Fibroblast of skin of scalp (primary cell): ENCODE results near the gene CCK. TPM values are rescaled to one million over a fixed set of nuclear protein-coding genes. Genes with fewer than 3 reads are reported as not detected.
"Not testable (repeated sequence)": the region's sequence is repeated elsewhere in the genome, so short reads cannot be mapped to it uniquely, and the experiment has no call there.

ENCODE experiments used
- DNase-seq: peaks from one replicate; pipeline ENCODE4 v3.0.0-alpha.2; 2013
- polyA plus RNA-seq, 2 experiments: library from polyadenylated mRNA; unstranded; fragments of 120-200 nt; gene quantifications; one replicate each; pipeline ENCODE4 v1.2.1, GENCODE V29; 2013; ENCODE audit not compliant: insufficient read length in 2 of 2

The CCK gene, protein sequence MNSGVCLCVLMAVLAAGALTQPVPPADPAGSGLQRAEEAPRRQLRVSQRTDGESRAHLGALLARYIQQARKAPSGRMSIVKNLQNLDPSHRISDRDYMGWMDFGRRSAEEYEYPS
- not detected for polyA plus RNA-seq (2013, experiment 1 of 2; ENCODE audit: insufficient read length)
- 0.57 TPM for polyA plus RNA-seq (2013, experiment 2 of 2; ENCODE audit: insufficient read length)

DNA sequence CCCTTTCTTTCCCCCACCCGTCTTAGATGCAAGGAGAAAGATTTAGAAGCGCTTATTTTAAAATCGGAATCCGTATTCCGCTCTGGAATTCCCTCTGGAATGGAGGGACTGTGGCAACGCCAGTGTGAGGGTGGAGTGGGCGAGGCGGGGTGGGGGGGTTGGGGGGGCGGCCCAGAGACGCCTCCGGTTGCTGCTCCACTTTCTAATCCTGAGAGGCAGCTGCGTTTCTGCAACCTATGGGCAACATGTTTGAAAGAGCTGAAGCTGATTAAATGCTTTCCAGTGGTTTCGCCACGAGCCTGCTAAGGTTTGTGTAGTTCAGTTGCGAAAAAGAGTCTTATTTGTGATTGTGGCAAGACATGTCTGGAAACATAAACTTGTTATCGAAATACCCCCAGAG, at the start of gene CCK:
Gene CCK, minus strand, starts transcription at position 101 of the 400 bp plus-strand sequence. CDS start 2,555 bp downstream, outside the sequence.
- no peak for DNase-seq

DNA sequence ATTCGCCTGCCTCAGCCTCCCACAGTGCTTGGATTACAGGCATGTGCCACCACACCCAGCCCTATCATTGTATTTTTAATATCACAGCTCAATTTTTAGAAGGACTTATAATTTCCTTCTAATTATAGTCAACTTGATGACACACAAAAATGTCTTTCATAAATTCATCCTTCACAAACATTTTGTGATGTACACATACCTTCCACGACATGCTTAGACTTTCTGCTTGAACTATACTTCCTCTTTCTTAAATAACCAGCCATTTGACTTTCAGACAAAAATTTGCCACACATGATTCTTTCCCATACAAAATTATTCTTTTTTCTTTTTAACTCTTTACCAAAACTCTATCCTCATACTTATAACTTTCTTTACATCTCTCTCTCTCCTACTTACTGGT, 48.4 kb upstream of the CCK start:
- no peak for DNase-seq

DNA sequence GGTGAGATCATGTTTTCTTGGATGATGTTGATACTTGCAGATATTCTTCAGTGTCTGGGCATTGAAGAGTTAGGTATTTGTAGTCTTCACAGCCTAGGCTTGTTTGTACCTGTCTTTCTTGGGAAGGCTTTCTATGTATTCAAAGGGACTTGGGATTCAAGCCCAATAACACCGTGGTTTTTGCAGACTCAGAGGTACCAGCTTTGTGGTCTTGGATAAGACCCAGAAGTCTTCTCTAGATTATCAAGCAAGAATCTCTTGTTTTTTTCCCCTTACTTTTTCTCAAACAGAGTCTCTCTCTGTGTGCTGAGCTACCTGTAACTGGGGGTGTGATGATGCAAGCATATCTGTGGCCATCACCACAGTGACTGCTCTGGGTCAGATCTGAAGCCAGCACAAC, 42.7 kb upstream of the CCK start:
- DNase-seq = no peak

DNA sequence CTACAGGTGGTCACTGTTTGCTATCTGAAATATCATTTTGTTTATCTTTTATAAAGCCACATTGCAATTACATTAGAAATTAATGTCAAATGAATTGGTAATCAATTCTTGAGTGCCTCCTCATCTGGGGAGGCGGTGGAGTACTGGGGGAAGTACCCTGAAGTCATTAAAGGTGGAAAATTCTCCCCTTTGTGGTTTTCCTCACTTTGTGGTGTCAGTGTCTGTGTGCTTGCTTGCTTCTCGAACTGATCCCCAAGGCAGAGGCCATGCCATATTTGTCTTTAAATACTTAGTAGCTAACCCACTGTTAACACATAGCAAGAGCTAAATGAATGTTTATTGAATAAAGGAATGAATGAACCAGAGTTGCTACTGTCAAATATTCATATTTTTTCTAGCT, 40.5 kb upstream of the CCK start:
- DNase-seq = no peak

DNA sequence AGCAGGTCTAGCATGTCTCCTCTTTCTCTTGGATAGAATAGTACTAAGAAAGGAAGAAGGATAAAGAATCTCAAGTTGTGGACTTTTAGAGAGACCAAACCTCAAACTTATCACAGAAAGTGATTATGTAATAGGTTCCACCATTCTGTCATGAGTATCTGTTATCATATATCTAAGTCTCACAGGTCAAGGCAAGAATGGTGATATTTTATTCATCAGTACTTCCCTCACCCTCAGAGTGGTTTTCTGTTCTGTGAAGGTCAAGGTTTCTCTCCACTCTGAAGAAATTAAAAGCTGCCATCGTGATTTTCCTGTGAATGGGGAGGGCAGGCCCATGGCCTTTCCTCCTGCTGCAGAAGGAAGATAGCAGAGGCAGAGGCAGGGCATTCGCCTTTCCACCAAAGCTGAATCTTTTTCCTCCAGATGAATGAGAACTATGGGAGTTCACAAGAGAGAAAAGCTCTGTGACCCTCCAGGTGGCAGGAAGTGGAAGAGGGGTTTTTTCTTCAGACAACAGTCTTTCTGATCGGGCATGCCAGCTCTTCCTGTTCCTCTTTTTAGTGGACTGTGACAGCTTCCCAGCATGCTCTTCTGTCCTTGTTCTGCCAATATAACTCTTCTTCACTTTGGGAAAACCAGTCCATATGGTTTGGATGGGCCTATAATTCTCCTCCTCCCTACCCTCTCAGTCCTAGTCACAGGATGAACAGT, 37.1 kb upstream of the CCK start:
- no peak for DNase-seq

DNA sequence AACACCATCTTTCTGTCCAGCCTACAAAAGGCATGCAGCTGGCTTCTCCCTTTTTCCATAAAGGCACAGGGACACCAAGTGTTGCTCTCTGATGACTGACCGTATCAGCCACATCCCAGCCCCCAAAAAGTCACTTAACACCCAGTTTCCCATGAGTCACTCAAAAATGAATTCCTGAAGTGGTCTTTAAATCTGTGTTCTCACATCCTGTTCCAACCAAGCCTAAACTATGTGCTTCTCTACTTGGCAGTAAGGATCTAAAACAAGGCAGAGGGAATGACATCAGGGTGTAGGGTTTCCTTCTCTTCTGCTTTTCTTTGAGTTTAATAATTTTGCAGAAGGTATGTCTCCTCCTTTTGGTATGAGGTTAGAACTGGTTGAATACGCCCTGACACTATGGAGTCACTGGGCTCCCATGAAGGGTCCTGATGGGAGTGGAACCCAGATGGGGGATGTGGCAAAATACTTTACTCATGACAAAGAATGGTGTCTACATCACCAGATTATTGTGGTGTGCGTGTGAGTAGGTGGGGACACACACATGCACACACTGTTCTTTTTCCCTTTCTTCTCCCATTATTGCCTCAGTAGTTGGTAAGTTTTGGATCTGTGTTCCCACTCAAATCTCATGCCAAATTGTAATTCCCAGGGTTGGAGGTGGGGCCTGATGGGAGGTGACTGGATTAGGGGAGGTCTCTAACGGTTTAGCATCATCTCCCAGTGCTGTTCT, 35.6 kb upstream of the CCK start:
- peak; percentile 20 for DNase-seq

DNA sequence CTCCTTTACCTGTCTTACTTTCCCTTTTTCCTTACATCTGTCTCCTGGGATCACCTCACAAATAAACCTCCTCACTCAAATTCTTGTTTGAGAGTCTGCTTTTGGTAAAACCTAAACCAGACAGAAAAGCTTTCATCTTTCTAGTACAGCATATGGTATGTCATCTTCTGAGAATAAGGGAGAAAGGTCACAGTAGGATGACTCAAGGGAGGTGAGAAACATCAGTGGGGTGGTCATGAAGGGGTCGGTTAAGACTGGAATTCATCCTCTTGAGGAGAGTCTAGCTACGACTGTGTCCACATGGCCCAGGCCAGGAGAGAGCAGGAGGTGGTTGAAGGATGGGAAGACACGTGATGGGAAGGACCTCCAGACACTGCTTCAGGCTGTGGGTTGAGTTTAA, 34.8 kb upstream of the CCK start:
- DNase-seq = no peak

DNA sequence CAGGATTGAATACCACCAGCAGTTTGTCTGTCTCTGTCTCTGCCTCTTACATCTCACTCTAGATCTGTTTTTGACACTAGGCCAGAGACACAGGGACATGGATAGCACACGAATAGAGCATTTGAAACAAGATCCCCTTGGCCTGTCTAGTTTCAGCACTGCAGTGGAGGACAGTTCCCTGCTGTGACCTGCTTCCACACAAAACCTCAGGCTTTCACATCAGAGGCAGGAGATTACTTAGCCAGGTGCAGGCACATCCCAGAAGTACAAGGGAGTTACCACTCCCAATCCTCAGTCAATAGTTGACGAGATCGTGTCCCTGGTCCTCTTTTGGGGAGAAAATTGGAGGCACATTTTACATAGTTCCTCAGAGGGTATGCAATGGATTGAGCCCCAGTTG, 34.0 kb upstream of the CCK start:
- peak; percentile 37 for DNase-seq

DNA sequence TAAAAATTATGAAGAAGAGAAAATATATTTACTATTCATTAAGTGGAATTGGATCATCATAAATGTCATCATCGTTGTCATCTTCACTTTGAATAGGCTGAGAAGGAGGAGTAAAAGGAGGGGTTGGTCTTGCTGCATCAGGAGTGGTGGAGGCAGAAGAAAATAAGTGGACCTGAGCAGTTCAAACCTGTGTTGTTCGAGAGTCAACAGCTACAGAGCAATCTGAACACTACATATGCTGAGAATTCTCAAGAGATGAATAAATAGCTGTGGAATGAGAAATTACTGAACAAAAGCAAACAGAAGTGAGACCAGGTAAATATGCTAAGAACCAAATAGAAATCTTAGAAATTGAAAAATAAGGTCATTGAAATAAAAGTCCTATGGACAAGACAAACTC, 32.3 kb upstream of the CCK start:
- no peak for DNase-seq

DNA sequence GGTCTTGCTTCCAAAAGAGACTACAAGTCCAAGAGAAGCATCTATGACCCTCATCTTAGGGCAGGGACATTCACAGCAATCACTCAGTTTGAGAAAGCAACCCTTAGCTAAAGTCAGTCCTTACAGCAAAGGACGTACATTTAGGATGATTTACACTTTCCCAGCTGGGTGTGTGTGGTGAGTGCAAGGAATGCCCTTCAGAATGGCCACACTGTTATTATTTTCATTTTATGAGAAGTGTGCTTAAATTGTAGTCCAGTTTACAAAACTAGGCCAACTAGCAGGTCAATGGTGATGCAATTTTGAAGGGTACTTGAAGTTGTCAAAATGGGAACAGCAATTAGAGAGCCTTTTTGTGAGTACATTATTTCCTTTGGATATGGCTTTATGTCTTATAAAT, 26.0 kb upstream of the CCK start:
- no peak for DNase-seq

DNA sequence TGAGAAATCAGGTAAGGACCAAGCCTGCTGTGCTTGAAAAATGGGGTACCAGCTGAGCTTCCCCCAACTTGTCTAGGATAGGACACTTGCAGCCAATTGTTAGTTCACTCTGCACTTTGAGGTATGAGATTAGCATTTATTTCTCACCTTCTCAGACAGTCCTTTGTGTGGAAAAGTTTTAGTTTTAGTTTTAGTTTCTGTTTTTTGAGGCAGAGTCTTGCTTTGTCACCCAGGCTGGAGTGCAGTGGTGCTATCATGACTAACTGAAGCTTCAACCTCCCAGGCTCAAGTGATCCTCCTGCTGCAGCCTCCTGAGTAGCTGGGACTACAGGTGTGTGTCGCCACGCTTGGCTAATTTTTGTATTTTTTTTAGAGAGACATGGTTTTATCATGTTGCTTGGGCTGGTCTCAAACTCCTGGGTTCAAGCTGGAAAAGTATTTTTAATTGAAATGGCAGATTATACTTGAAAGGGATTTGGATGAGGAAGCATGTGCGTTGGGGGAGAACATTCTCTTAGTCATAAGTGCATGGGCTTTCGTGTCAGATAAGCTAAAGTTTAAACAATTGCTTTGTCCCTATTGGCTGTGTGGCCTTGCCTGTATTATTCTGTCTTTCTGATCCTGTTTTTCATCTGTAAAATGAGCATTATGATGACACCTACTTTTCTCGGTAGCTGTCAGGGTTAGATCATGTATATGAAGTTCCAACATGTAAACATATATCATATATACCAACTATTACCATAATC, 25.2 kb upstream of the CCK start:
- no peak for DNase-seq

DNA sequence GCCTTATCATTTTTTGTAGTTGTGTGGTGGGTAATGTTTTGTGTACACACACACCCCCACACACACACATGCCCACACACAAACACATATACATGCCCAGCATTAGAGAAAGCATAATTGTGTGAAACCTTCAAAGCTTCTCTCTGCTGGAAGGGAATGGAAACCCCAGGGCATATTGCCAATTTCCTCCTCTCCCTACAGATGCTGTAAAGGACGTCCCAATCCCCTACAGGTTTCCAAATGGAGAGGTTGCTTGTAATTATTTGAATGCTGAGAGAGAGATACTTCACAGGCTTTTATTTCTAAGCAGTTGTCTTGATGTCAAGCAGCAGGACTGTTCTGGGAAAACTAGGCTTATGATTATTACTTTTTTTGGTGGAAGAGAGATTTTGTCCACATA, 23.0 kb upstream of the CCK start:
- no peak for DNase-seq

DNA sequence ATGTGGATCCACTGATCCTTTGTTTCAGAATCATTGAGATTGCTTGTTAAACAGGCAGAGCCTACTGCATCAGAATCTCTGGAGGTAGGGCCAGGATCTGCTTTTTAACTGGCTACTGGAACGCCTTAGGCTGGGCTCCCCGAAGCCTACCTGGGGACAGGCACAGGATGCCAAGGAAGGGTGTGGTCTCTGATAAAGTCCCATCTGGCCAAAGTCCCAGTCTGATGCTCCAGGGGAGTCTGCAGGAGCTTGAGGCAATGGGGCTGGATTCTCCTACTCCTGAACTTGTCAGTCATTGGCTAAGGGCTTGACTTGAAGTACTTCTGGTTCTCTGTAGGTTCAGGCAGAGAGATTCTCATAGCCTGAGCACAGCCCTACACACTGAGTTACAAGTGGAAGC, 22.4 kb upstream of the CCK start:
- DNase-seq = no peak

DNA sequence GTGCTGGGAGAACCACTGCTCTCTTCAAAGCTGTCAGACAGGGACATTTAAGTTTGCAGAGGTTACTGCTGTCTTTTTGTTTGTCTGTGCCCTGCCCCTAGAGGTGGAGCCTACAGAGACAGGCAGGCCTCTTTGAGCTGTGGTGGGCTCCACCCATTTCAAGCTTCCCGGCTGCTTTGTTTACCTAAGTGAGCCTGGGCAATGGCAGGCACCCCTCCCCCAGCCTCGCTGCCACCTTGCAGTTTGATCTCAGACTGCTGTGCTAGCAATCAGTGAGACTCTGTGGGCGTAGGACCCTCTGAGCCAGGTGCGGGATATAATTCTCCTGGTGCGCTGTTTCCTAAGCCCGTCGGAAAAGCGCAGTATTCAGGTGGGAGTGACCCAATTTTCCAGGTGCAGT, 21.4 kb upstream of the CCK start:
- not testable (repeated sequence) for DNase-seq

DNA sequence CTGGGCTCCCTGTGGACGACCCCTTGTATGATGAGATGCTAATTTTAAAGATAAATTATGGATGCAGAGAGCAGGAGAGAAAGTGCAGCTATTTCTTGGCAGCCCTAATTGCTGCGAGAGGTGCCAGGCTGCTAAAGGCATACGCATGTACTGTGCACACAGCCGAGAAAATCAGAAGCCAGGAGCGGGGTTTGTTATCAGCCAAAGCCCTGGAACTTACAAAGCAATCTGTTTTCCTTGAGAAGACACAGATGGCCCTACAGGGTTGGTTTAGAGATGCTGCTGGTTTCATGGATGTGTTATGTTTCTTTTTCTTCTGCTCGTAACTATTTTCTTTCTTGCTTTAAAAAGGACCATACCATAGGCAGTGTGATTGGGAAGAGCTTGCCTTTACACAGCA, 11.7 kb upstream of the CCK start:
- DNase-seq = no peak

DNA sequence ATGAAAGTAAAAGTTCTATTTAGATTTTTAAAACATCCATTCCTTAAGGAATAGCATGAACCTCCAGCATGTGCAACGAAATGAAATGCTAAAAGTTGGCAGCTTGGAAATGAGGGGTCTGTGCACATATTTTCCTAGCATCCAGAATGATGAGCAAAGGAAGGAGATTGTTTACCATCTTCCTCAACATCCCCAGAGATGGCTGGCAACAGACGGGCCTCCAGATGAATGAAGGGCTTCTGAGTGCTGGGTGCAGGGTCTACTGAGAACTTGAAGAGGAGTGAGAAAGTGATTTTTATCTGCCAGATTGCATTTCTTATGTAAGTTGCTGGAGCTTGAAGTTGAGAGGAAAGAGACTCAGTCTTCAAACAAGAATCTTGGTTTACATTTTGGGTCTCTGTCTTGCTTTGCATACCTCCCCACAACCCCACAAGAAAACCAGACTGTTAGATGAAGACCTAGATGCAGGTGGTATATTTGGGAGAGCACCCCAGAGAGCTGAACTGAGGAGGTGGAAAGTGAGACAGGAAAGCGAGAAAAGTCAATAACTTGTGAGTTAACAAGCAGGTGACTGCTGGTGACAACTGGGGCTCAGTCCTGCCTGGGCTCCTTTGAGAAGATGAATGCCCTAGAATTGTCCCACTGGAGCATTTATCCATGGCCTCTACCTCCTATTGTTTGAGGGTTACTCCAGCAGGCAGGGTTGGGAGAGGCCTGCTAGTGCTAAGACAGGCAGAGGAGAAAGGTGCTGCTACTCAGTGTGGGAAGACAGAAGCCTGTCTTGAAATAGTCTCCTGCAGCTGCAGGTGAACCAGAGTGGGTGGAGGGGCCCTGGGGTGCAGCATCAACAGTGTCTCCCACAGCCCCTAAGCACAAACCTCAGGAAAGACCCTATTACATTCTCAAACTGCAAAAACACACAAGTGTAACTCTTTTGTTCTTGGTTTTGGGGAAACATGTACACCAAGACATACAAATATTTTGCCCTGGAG, 10.5 kb upstream of the CCK start:
- DNase-seq = no peak

DNA sequence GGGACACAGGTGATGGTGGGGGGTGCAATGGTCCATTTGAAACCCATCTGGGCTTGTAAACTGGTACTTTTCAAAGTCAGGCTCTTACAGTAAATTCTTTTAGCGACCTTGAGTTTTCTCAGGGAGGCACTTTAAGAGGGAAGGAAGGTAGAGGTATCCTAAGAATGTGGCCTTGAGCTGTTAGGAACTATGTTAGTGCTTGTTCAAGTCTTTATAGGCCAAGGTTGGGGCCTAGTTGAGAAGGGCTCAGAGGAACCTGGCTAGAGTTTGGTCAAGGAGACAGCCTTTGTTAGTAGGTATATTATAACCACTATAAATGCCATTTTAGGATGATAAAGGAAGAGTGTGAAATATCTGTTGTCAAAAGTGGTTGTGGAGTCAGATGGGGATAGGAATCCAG, 9.2 kb upstream of the CCK start:
- no peak for DNase-seq

DNA sequence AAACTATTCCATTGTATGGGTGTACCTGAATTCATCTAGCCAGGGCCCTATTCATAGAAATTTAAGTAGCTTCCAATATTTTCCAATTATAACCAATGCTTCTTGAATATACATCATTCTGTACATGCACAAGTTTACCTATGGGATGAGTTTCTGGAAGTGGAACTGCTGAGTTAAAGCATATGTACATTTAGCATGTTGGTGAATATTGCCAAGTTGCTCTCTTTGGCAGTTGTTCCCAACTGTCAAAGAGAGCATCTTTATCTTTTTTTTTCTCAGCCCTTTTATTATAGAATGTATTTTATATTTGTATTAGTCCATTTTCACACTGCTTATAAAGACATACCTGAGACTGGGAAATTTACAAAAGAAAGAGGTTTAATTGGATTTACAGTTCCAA, 8.3 kb upstream of the CCK start:
- DNase-seq = no peak

DNA sequence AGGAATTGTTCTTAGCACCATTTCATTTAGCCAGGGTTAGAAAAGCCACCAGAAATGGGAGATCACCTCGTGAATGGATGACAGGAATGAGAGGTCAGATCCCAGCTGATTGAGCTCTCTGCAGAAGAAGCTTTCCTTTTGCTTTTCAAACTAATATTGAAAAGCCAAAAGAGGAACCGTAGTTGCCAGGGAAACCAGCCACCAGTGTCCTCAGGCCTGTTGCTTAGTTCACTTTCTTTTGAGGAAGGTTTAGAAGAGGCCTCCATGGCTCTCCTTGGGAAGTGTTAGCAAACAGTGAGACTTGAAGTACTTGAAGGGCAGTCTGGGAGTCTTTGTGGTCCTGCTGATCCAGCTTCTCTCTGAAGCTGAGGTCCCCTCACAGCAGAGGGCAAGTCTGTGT, 7.4 kb upstream of the CCK start:
- DNase-seq = no peak

DNA sequence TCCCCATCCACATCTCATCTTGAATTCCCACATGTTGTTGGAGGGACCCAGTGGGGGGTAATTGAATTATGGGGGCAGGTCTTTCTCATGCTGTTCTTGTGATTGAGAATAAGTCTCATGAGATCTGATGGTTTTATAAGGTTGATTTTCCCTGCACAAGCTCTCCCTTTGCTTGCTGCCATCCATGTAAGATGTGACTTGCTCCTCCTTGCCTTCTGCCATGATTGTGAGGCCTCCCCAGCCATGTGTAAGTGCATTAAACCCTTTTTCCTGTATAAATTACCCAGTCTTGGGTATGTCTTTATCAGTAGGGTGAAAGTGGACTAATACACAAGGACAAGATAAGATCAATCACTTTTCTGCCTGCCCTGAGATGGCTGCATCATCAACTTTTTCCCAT, 5.8 kb upstream of the CCK start:
- no peak for DNase-seq

DNA sequence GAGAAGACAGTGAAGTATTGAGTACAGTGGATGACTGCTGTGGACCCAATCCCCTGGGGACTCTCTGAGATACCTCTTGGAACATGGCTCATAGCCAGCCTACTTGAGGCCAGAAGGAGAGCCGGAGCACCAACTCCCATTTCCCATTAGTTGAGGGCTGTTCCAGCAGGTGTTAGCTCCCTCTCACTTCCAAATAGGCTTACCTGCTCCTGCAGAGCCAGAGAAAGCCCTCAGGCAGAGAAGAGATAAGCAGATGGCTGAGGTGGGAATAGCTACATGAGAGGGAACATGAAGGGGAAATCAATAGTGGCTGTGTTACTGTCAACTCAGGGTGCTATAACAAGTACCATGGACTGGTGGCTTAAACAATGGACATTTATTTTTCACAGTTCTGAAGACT, 4.6 kb upstream of the CCK start:
- DNase-seq = no peak

DNA sequence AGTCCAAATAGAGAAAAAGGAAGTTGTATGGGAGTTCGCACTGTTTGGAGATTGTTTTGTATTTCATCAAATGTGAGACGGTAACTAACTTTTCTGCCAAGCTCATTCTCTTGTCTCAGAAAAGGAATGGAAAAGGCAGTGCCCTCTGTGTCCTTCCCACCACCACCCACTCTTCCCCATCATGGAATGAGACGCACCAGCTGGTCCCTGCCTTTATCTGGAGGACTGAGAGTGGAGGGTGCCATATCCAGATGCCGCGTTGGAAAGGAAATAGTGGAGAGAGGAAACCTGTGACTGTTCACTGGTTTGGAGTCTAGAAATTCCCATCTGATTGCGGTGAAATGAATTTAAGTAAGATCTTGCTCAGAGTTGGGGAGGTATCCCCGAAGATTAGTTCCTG, 3.7 kb upstream of the CCK start:
- DNase-seq = no peak
